ENCODE results near the gene RHOD. TPM values are rescaled to one million over a fixed set of nuclear protein-coding genes. Genes with fewer than 3 reads are reported as not detected.

RHOD gene
- total and polyA plus RNA-seq, 2 of the 8 experiments (the other 6 are each of a cell fraction or from before 2014, with no cell fraction given), result 12.1 to 17.6 TPM

- Histone ChIP-seq H3K4me1 (replicated peaks in 1 of 4; ENCODE audit: control insufficient read depth in 3 of 4, insufficient read depth in 4 of 4, low read length in 3 of 4) (peaks cover 0 to 2% (median under 1%) of the 10 kb centered on the region in 4 experiments; a peak in 2 of 7 replicates), H2BK20ac (ENCODE audit: low read length) (no peak overlapping the region), H3K4me3 (ENCODE audit: extremely low read depth in 1 of 4, insufficient read depth in 2 of 4, low read depth in 3 of 4, low read length in 4 of 4) (no peak overlapping the region), H3K9ac (replicated peaks in 1 of 4; ENCODE audit: extremely low read depth in 1 of 4, low read depth in 3 of 4, low read length in 3 of 4) (no peak overlapping the region), H3K79me2 (ENCODE audit: control insufficient read depth in 1 of 2, insufficient read depth in 2 of 2, low read length in 2 of 2) (no peaks in the 10 kb centered on the region), H2BK15ac (ENCODE audit: low read length) (0 out of 2 replicates have a peak overlapping the region, but pooled peaks have one; percentile 5), H4K8ac (ENCODE audit: extremely low read depth, insufficient read depth, low read length) (no peak overlapping the region), H2AFZ (ENCODE audit: low read length) (no peak overlapping the region), H3K27me3 (replicated peaks in 1 of 4; ENCODE audit: control insufficient read depth in 3 of 4, extremely low read depth in 1 of 4, insufficient read depth in 3 of 4, low read length in 3 of 4) (no peaks in the 10 kb centered on the region), H3K36me3 (ENCODE audit: control insufficient read depth in 2 of 4, insufficient read depth in 4 of 4, low read length in 3 of 4) (no peaks in the 10 kb centered on the region), H3K79me1 (ENCODE audit: low read depth, low read length) (no peaks in the 10 kb centered on the region; the same call in 1 of the 2 replicates), H3K18ac (ENCODE audit: extremely low read depth, low read length) (no peak overlapping the region), H3K56ac (replicated peaks; ENCODE audit: insufficient read length, low read depth, low read length) (no peak overlapping the region), H2BK120ac (replicated peaks; ENCODE audit: low read depth, low read length) (no peak overlapping the region), H2AK5ac (ENCODE audit: low read depth, low read length) (no peak overlapping the region), H2BK5ac (ENCODE audit: low read depth, low read length) (no peak overlapping the region), H3K4ac (replicated peaks; ENCODE audit: insufficient read length, low read depth, low read length) (no peak overlapping the region), H2BK12ac (ENCODE audit: low read depth, low read length) (no peak overlapping the region), H3K23ac (ENCODE audit: insufficient read length) (no peak overlapping the region), H4K5ac (ENCODE audit: insufficient read length, low read depth, low read length) (no peak overlapping the region), H3K27ac (ENCODE audit: low read depth, low read length) (no peak overlapping the region), H3K4me2 (ENCODE audit: insufficient read depth in 1 of 2, low read depth in 2 of 2, low read length in 2 of 2) (no peak overlapping the region), H3K23me2 (ENCODE audit: low read depth, low read length) (no peaks in the 10 kb centered on the region; the same call in 1 of the 2 replicates), H4K20me1 (replicated peaks in 1 of 2; ENCODE audit: control insufficient read depth in 1 of 2, insufficient read depth in 2 of 2, low read length in 2 of 2) (no peaks in the 10 kb centered on the region), H3K9me3 (ENCODE audit: insufficient read depth in 2 of 2, low read depth in 1 of 2, low read length in 1 of 2) (no peaks in the 10 kb centered on the region), H4K91ac (replicated peaks; ENCODE audit: insufficient read length, low read length) (no peak overlapping the region), H3K14ac (ENCODE audit: insufficient read length) (no peak overlapping the region)
- WGBS, 2 experiments (ENCODE audit: extremely low coverage in 1 of 2, insufficient coverage in 1 of 2, insufficient read length in 1 of 2, insufficient replicate concordance in 2 of 2, low coverage in 1 of 2, low lambda C conversion rate in 2 of 2, missing lambda C conversion rate in 1 of 2), result 91% methylated on average over 11 of the region's 11 CpGs; no CpG with 5 or more reads in 1 of the 2 experiments
- no peak for FAIRE-seq
- POLR2A ChIA-PET (ENCODE audit: partially characterized antibody), result interaction anchor here (0.5 to 3.4 kb wide), 3 partner anchors 17 to 121 kb away, joined by 3 to 16 read pairs (median 3); no protein-coding TSS in a partner anchor
- CTCF ChIA-PET (ENCODE audit: partially characterized antibody), result interaction anchor here (0.7 to 4.9 kb wide), 14 partner anchors 9 to 662 kb away, joined by 3 to 27 read pairs (median 4); no protein-coding TSS in a partner anchor
- DNase-seq (ENCODE audit: low read depth in 1 of 2, low spot score in 2 of 2), result no peak
- TF ChIP-seq BCL11A (IDR thresholded peaks at IDR 0.05; ENCODE audit: low read depth in 2 of 2, low read length in 2 of 2) (no peak), JUND (IDR thresholded peaks at IDR 0.05; ENCODE audit: low read length) (no peak), SIN3A (conservative IDR thresholded peaks at IDR 0.05 in 1 of 2, IDR thresholded peaks at IDR 0.05 in 1 of 2; ENCODE audit: low read depth in 1 of 2, low read length in 2 of 2) (no peak), EZH2 (IDR thresholded peaks at IDR 0.05; ENCODE audit: low read depth, low read length, severe bottlenecking) (no peak), GABPA (IDR thresholded peaks at IDR 0.05; ENCODE audit: borderline replicate concordance, insufficient read depth, low read length) (no peak), TCF12 (IDR thresholded peaks at IDR 0.05; ENCODE audit: low read depth, low read length) (no peak), SUZ12 (IDR thresholded peaks at IDR 0.05; ENCODE audit: low read length) (no peak), RBBP5 (IDR thresholded peaks at IDR 0.05; ENCODE audit: borderline replicate concordance, low read depth, low read length) (no peak), EP300 (IDR thresholded peaks at IDR 0.05; ENCODE audit: borderline replicate concordance in 1 of 2, low read depth in 2 of 2, low read length in 2 of 2) (no peak), EGR1 (IDR thresholded peaks at IDR 0.05; ENCODE audit: borderline replicate concordance, low read depth, low read length) (no peak), FOSL1 (IDR thresholded peaks at IDR 0.05; ENCODE audit: insufficient read depth, low read depth, low read length) (no peak), HDAC6 (IDR thresholded peaks at IDR 0.05; ENCODE audit: low read depth, low read length) (no peak)
These were observed 15.6 kb downstream of the RHOD start for GRCh38 chr11:67072295-67072694.

Measured in H1 (cell line).